ENCODE data around the gene ACOXL.

DNA sequence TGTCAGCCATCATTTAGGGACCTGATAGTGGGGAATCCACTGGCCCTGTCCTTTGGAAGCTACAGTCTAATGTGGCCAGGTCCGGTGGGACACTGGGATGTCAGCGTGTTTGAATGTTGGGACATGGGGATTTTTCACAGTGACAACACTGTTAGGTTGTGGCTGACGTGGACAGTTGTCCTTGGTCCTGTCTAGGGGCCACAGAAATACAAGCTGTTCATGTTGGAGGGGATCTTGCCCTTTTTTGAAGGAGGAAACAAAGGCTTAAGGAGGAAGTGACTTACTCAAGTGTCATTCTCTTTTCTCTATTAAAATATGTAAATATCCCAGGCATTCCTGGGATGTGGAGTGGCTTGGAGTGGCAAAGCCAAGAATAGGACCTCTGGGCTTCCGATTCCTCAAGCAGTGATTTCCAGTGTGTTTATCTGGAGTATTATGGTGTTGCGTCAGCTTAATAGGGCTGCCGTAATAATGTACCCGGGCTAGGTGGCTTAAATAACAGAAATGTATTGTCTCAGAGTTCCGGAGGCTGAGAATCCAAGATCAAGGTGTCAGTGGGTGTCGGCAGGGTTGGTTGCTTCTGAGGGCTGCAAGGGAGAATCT is 8.5 kb downstream of the ACOXL start:
- TF ChIP-seq, protein P1, sequence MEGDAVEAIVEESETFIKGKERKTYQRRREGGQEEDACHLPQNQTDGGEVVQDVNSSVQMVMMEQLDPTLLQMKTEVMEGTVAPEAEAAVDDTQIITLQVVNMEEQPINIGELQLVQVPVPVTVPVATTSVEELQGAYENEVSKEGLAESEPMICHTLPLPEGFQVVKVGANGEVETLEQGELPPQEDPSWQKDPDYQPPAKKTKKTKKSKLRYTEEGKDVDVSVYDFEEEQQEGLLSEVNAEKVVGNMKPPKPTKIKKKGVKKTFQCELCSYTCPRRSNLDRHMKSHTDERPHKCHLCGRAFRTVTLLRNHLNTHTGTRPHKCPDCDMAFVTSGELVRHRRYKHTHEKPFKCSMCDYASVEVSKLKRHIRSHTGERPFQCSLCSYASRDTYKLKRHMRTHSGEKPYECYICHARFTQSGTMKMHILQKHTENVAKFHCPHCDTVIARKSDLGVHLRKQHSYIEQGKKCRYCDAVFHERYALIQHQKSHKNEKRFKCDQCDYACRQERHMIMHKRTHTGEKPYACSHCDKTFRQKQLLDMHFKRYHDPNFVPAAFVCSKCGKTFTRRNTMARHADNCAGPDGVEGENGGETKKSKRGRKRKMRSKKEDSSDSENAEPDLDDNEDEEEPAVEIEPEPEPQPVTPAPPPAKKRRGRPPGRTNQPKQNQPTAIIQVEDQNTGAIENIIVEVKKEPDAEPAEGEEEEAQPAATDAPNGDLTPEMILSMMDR (conservative IDR thresholded peaks at IDR 0.05 in 1 of 2, IDR thresholded peaks at IDR 0.05 in 1 of 2; ENCODE audit: extremely low read depth in 1 of 2, insufficient read depth in 1 of 2, low read depth in 1 of 2, low read length in 2 of 2) = no peak
- TF ChIP-seq EZH2 (IDR thresholded peaks at IDR 0.05; ENCODE audit: borderline replicate concordance, low read length) = no peak

All from mammary epithelial cell (primary cell).